GM12878 (cell line): ENCODE data around the gene HS3ST5.

Source experiments
- CEBPB ChIP-seq, 2 experiments: fragments of 150-350 bp in 1 of 2; IDR thresholded peaks; 2 replicates each; pipeline ENCODE4 v1.6.1; 2012 to 2014; ENCODE audit warnings: low read depth in 2 of 2, low read length in 2 of 2, borderline replicate concordance in 1 of 2, inconsistent platforms in 1 of 2
- CHD4 ChIP-seq: fragments of 200-600 bp; sonication (generic); IDR thresholded peaks from 2 replicates; pipeline ENCODE4 v1.6.1; 2016; ENCODE audit warnings: mild to moderate bottlenecking
- MYC ChIP-seq: IDR thresholded peaks from 2 replicates; pipeline ENCODE4 v1.6.1; 2011; ENCODE audit warnings: mild to moderate bottlenecking, low read length, moderate library complexity, inconsistent platforms; ENCODE audit not compliant: insufficient read depth, insufficient replicate concordance, insufficient read length, severe bottlenecking
- POLR2AphosphoS5 ChIP-seq: IDR thresholded peaks from 2 replicates; pipeline ENCODE4 v1.6.1; 2011; ENCODE audit warnings: mild to moderate bottlenecking, low read length, inconsistent platforms
- SPI1 ChIP-seq: IDR thresholded peaks from 2 replicates; pipeline ENCODE4 v1.6.1; 2011; ENCODE audit warnings: low read depth, mild to moderate bottlenecking, low read length, moderate library complexity, borderline replicate concordance; ENCODE audit not compliant: insufficient read depth
- STAT3 ChIP-seq: IDR thresholded peaks from 2 replicates; pipeline ENCODE4 v1.6.1; 2011; ENCODE audit warnings: low read depth, low read length, improper control_type of control experiment
- TF ChIP-seq, protein P1 (sequence below), 3 experiments: IDR thresholded peaks in 2 of 3; conservative IDR thresholded peaks in 1 of 3; 2 replicates each; pipeline ENCODE4 v1.5.1; 2011; ENCODE audit warnings: low read depth in 3 of 3, low read length in 3 of 3, mild to moderate bottlenecking in 3 of 3, control low read depth in 2 of 3, moderate library complexity in 2 of 3, inconsistent platforms in 1 of 3, mixed read lengths in 1 of 3; ENCODE audit not compliant: control insufficient read depth in 2 of 3, insufficient read depth in 1 of 3; ENCODE audit errors: extremely low read depth in 1 of 3
- TF ChIP-seq, protein P2 (sequence below): IDR thresholded peaks from 2 replicates; pipeline ENCODE4 v1.6.1; 2012; ENCODE audit warnings: low read depth, low read length, improper control_type of control experiment

DNA sequence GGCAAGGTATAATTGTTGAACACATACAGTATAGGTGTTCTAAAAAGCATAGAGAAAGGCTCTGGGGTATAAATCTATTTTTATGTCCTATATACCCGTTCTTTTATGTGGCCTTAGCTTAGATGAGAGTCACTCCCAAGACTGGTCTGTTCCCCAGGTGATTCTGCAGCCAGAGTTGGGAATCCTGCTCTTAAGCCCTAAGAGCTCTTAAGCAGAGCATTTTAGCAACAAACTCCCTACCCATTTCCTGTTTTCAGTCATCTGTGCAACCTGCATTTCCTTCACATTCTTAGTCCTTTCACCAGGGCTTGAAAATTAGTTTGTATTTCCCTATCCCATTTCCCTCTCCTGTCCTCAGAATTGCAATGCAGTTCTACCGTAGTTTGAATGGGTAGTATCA lies 166.1 kb downstream of the HS3ST5 start:
- TF ChIP-seq, protein P1, sequence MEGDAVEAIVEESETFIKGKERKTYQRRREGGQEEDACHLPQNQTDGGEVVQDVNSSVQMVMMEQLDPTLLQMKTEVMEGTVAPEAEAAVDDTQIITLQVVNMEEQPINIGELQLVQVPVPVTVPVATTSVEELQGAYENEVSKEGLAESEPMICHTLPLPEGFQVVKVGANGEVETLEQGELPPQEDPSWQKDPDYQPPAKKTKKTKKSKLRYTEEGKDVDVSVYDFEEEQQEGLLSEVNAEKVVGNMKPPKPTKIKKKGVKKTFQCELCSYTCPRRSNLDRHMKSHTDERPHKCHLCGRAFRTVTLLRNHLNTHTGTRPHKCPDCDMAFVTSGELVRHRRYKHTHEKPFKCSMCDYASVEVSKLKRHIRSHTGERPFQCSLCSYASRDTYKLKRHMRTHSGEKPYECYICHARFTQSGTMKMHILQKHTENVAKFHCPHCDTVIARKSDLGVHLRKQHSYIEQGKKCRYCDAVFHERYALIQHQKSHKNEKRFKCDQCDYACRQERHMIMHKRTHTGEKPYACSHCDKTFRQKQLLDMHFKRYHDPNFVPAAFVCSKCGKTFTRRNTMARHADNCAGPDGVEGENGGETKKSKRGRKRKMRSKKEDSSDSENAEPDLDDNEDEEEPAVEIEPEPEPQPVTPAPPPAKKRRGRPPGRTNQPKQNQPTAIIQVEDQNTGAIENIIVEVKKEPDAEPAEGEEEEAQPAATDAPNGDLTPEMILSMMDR (IDR thresholded peaks at IDR 0.05 in 2 of 3, conservative IDR thresholded peaks at IDR 0.05 in 1 of 3; ENCODE audit: control insufficient read depth in 2 of 3, extremely low read depth in 1 of 3, insufficient read depth in 1 of 3, low read depth in 3 of 3, low read length in 3 of 3): no peak
- TF ChIP-seq CEBPB (IDR thresholded peaks at IDR 0.05; ENCODE audit: borderline replicate concordance in 1 of 2, low read depth in 2 of 2, low read length in 2 of 2): no peak
- no peak for TF ChIP-seq POLR2AphosphoS5
- TF ChIP-seq CHD4: no peak
- no peak for TF ChIP-seq SPI1
- TF ChIP-seq, protein P2, sequence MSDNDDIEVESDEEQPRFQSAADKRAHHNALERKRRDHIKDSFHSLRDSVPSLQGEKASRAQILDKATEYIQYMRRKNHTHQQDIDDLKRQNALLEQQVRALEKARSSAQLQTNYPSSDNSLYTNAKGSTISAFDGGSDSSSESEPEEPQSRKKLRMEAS: no peak
- no peak for TF ChIP-seq STAT3
- TF ChIP-seq MYC: no peak
